HepG2 (cell line): Measurements from ENCODE around the gene BTK. TPM values are rescaled to one million over a fixed set of nuclear protein-coding genes. Genes with fewer than 3 reads are reported as not detected.

ENCODE experiments used
- polyA plus RNA-seq, 8 experiments: library from polyadenylated mRNA; depleted of rRNA in 3 of 8; stranded (reverse) in 7 of 8; unstranded in 1 of 8; fragments of >200 nt; fragmentation: Illumina TruSeq in 4 of 8; extraction: Trizol in 4 of 8; gene quantifications; 2 replicates each; pipeline versions ENCODE4 v1.2.1 to v1.2.3, GENCODE V29; 2011 to 2016; ENCODE audit warnings: low read depth in 4 of 8, missing spikeins in 1 of 8, mixed read lengths in 1 of 8; ENCODE audit not compliant: insufficient read depth in 1 of 8
- small RNA-seq, 3 experiments: library from RNA; depleted of rRNA; stranded (forward); fragments of <200 nt; gene quantifications; one replicate each; pipeline ENCODE3, GENCODE V24; 2012; ENCODE audit warnings: low read depth in 2 of 3, low replicate concordance in 1 of 3; ENCODE audit not compliant: insufficient read length in 3 of 3, insufficient read depth in 2 of 3
- total RNA-seq, 5 experiments: library from RNA; depleted of rRNA; stranded (reverse); fragments of >200 nt; fragmentation: Illumina TruSeq; extraction: Trizol; gene quantifications; 2 replicates each; pipeline ENCODE4 v1.2.3, GENCODE V29; 2016; ENCODE audit warnings: low read depth in 1 of 5

Gene BTK
- total and polyA plus RNA-seq, 2 of the 13 experiments (the other 11 are each of a cell fraction or from before 2014, with no cell fraction given), result not detected

Small RNA genes lying within 50 kb of the gene (small RNA-seq; reads per million reads assigned to genes)
- gene RNU6-934P, result 0 reads per million in 3 experiments

Other genes starting within 250 kb of the BTK start
- 0.03 and 0.04 TPM in 2 replicates for gene DRP2, start 166.4 kb downstream of the BTK start, total RNA-seq (2016; rRNA removed; fragmentation: Illumina TruSeq; extraction: Trizol)
- gene DRP2, start 166.4 kb downstream of the BTK start, polyA plus RNA-seq (2011; rRNA removed), result 0.07 and 0.09 TPM in 2 replicates
- not detected in 2 replicates for gene TAF7L, start 94.9 kb downstream of the BTK start, total RNA-seq (2016; rRNA removed; fragmentation: Illumina TruSeq; extraction: Trizol)
- gene TAF7L, start 94.9 kb downstream of the BTK start, polyA plus RNA-seq (2011; rRNA removed), result 0.05 TPM in 1 of 2 replicates, not detected in the other
- gene TIMM8A, start 37.4 kb downstream of the BTK start, total RNA-seq (2016; rRNA removed; fragmentation: Illumina TruSeq; extraction: Trizol), result 25.5 and 36.6 TPM in 2 replicates
- gene TIMM8A, start 37.4 kb downstream of the BTK start, polyA plus RNA-seq (2011; rRNA removed), result 6.1 and 7.3 TPM in 2 replicates
- 1,152 and 1,356 TPM in 2 replicates for gene RPL36A, start 4.8 kb upstream of the BTK start, total RNA-seq (2016; rRNA removed; fragmentation: Illumina TruSeq; extraction: Trizol)
- 1,716 and 1,794 TPM in 2 replicates for gene RPL36A, start 4.8 kb upstream of the BTK start, polyA plus RNA-seq (2011; rRNA removed)
- gene GLA, start 21.7 kb upstream of the BTK start, total RNA-seq (2016; rRNA removed; fragmentation: Illumina TruSeq; extraction: Trizol), result 33.3 and 59.3 TPM in 2 replicates
- gene GLA, start 21.7 kb upstream of the BTK start, polyA plus RNA-seq (2011; rRNA removed), result 27.0 and 31.4 TPM in 2 replicates
- 56.9 and 80.1 TPM in 2 replicates for gene HNRNPH2, start 22.0 kb upstream of the BTK start, total RNA-seq (2016; rRNA removed; fragmentation: Illumina TruSeq; extraction: Trizol)
- gene HNRNPH2, start 22.0 kb upstream of the BTK start, polyA plus RNA-seq (2011; rRNA removed), result 19.8 and 23.8 TPM in 2 replicates
- not detected in 2 replicates for gene ARMCX4, start 99.3 kb upstream of the BTK start, total RNA-seq (2016; rRNA removed; fragmentation: Illumina TruSeq; extraction: Trizol)
- gene ARMCX4, start 99.3 kb upstream of the BTK start, polyA plus RNA-seq (2011; rRNA removed), result not detected in 2 replicates
- gene ARMCX1, start 164.4 kb upstream of the BTK start, total RNA-seq (2016; rRNA removed; fragmentation: Illumina TruSeq; extraction: Trizol), result not detected in 2 replicates
- not detected in 2 replicates for gene ARMCX1, start 164.4 kb upstream of the BTK start, polyA plus RNA-seq (2011; rRNA removed)
- gene ARMCX6, start 231.8 kb upstream of the BTK start, total RNA-seq (2016; rRNA removed; fragmentation: Illumina TruSeq; extraction: Trizol), result 18.6 and 19.4 TPM in 2 replicates
- gene ARMCX6, start 231.8 kb upstream of the BTK start, polyA plus RNA-seq (2011; rRNA removed), result 16.0 and 23.3 TPM in 2 replicates
- 24.7 and 28.3 TPM in 2 replicates for gene ARMCX3, start 237.0 kb upstream of the BTK start, total RNA-seq (2016; rRNA removed; fragmentation: Illumina TruSeq; extraction: Trizol)
- gene ARMCX3, start 237.0 kb upstream of the BTK start, polyA plus RNA-seq (2011; rRNA removed), result 15.1 and 19.9 TPM in 2 replicates